HCT116 (cell line): ENCODE results near the gene FTMT. TPM values are rescaled to one million over a fixed set of nuclear protein-coding genes. Genes with fewer than 3 reads are reported as not detected.

Experiments
- ATAC-seq: fragments of 200-7000 bp; cut with Tn5 transposase; 2 replicates; pipeline ENCODE4 v1.9.1; 2020; ENCODE audit warnings: mild to moderate bottlenecking, moderate library complexity
- BruUV-seq: library from RNA; stranded (reverse); fragments of 400-500 nt; replicated peaks from 2 replicates; lab custom pipeline; 2021; lab: Mats Ljungman, UMichigan
- CTCF ChIA-PET: fragments of 300-600 bp; sonication (Branson Sonifier 250); formaldehyde crosslinking; loops from one replicate; lab custom pipeline; 2021; ENCODE audit warnings: antibody characterized with exemption; lab: Charles Lee
- POLR2A ChIA-PET: fragments of 300-600, 350-600 bp; sonication (Branson Sonifier 250); formaldehyde crosslinking; loops from one replicate; lab custom pipeline; 2021; ENCODE audit warnings: antibody characterized with exemption; lab: Charles Lee
- RAD21 ChIA-PET, 2 experiments: fragments of 300-600 bp; sonication (Branson Sonifier 250); formaldehyde crosslinking; loops; one replicate each; lab custom pipeline; 2023; ENCODE audit warnings: low total read pairs in 2 of 2; ENCODE audit not compliant: uncharacterized antibody in 2 of 2, unreplicated experiment in 2 of 2, low non-redundant PET in 1 of 2; lab: Charles Lee
- DNase-seq: peaks from one replicate; pipeline ENCODE4 v3.0.0-alpha.2; 2010; ENCODE audit warnings: low read depth, low spot score
- H2AFZ ChIP-seq: fragments of 200-600 bp; shearing (Covaris generic), sonication (generic); 2 replicates; pipeline ENCODE4 v1.6.1; 2017; ENCODE audit warnings: low read depth, mixed run types, mixed read lengths, antibody characterized with exemption, low read length; ENCODE audit not compliant: poor library complexity, severe bottlenecking
- H3K27ac ChIP-seq: 2 replicates; pipeline ENCODE4 v1.5.1; 2012; ENCODE audit warnings: low read depth, low read length
- H3K27me3 ChIP-seq: fragments of 200-600 bp; sonication (generic); 2 replicates; pipeline ENCODE4 v1.6.1; 2016; ENCODE audit warnings: mixed run types, low read length, mixed read lengths; ENCODE audit not compliant: insufficient read depth
- H3K36me3 ChIP-seq, 2 experiments: fragments of 200-500 bp in 1 of 2; fragments of 200-600 bp in 1 of 2; sonication (Bioruptor generic) in 1 of 2; sonication (generic) in 1 of 2; 2 replicates each; pipeline versions ENCODE4 v1.5.1 to v1.6.1; 2014 to 2016; ENCODE audit warnings: low read length in 2 of 2, inconsistent platforms in 1 of 2, mixed read lengths in 1 of 2, mixed run types in 1 of 2; ENCODE audit not compliant: insufficient read depth in 2 of 2, control insufficient read depth in 1 of 2
- H3K4me1 ChIP-seq, 2 experiments: fragments of 200-600 bp in 1 of 2; sonication (generic) in 1 of 2; 2 replicates each; pipeline versions ENCODE4 v1.5.1 to v1.6.1; 2012 to 2017; ENCODE audit warnings: low read length in 2 of 2, inconsistent platforms in 1 of 2, mild to moderate bottlenecking in 1 of 2, mixed read lengths in 1 of 2, mixed run types in 1 of 2, moderate library complexity in 1 of 2; ENCODE audit not compliant: insufficient read depth in 2 of 2, control insufficient read depth in 1 of 2
- H3K4me2 ChIP-seq: fragments of 200-600 bp; sonication (generic); 2 replicates; pipeline ENCODE4 v1.6.1; 2017; ENCODE audit warnings: mixed run types, low read length, mixed read lengths
- H3K4me3 ChIP-seq, 2 experiments: fragments of 200-600 bp in 1 of 2; sonication (generic) in 1 of 2; replicated peaks in 1 of 2; 2 replicates each; pipeline ENCODE4 v1.5.1; 2011 to 2016; ENCODE audit warnings: low read length in 2 of 2, control low read depth in 1 of 2, low read depth in 1 of 2, mild to moderate bottlenecking in 1 of 2, mixed read lengths in 1 of 2, mixed run types in 1 of 2
- H3K79me2 ChIP-seq: fragments of 200-600 bp; sonication (generic); 2 replicates; pipeline ENCODE4 v1.6.1; 2017; ENCODE audit warnings: mild to moderate bottlenecking, mixed run types, low read length, moderate library complexity, mixed read lengths; ENCODE audit not compliant: insufficient read depth
- H3K9ac ChIP-seq: fragments of 200-600 bp; sonication (generic); 2 replicates; pipeline ENCODE4 v1.6.1; 2016; ENCODE audit warnings: low read length, mixed read lengths
- H3K9me2 ChIP-seq: fragments of 200-600 bp; sonication (generic), shearing (Covaris generic); 2 replicates; pipeline ENCODE4 v1.6.1; 2017; ENCODE audit warnings: mixed run types, mild to moderate bottlenecking, moderate library complexity; ENCODE audit not compliant: insufficient read depth
- H3K9me3 ChIP-seq, 2 experiments: fragments of 200-500 bp in 1 of 2; fragments of 200-600 bp in 1 of 2; sonication (Bioruptor generic) in 1 of 2; sonication (generic) in 1 of 2; 2 replicates each; pipeline ENCODE4 v1.6.1; 2014 to 2017; ENCODE audit warnings: low read length in 2 of 2, mixed read lengths in 2 of 2, inconsistent platforms in 1 of 2, low read depth in 1 of 2, mild to moderate bottlenecking in 1 of 2, mixed run types in 1 of 2, moderate library complexity in 1 of 2; ENCODE audit not compliant: control insufficient read depth in 1 of 2, insufficient read depth in 1 of 2
- H4K20me1 ChIP-seq: fragments of 200-600 bp; sonication (generic), shearing (Covaris generic); 2 replicates; pipeline ENCODE4 v1.6.1; 2017; ENCODE audit warnings: mixed run types, mild to moderate bottlenecking, moderate library complexity; ENCODE audit not compliant: insufficient read depth
- ATF3 ChIP-seq: IDR thresholded peaks from 2 replicates; pipeline ENCODE4 v1.6.1; 2012
- CTCF ChIP-seq, 3 experiments: fragments of 200-600 bp in 1 of 3; sonication (generic) in 1 of 3; IDR thresholded peaks in 2 of 3; conservative IDR thresholded peaks in 1 of 3; 2 replicates each; pipeline ENCODE4 v1.5.1; 2012 to 2017; ENCODE audit warnings: low read depth in 2 of 3, low read length in 2 of 3, antibody characterized with exemption in 1 of 3, borderline replicate concordance in 1 of 3, control low read depth in 1 of 3, mild to moderate bottlenecking in 1 of 3, mixed read lengths in 1 of 3, mixed run types in 1 of 3, moderate library complexity in 1 of 3; ENCODE audit not compliant: insufficient read depth in 1 of 3
- EZH2 ChIP-seq: fragments of 200-600 bp; sonication (generic); IDR thresholded peaks from 2 replicates; pipeline ENCODE4 v1.6.1; 2017; ENCODE audit warnings: antibody characterized with exemption, mixed run types
- POLR2A ChIP-seq: IDR thresholded peaks from 2 replicates; pipeline ENCODE4 v1.7.0; 2011; ENCODE audit warnings: borderline replicate concordance; ENCODE audit not compliant: insufficient read depth, insufficient read length; ENCODE audit errors: extremely low read depth
- POLR2AphosphoS5 ChIP-seq: IDR thresholded peaks from 2 replicates; pipeline ENCODE4 v1.6.1; 2011; ENCODE audit warnings: mild to moderate bottlenecking, low read depth, low read length, moderate library complexity
- SP1 ChIP-seq: IDR thresholded peaks from 2 replicates; pipeline ENCODE4 v1.6.1; 2012; ENCODE audit warnings: low read depth
- ZBTB33 ChIP-seq: IDR thresholded peaks from 2 replicates; pipeline ENCODE4 v1.6.1; 2011; ENCODE audit warnings: mild to moderate bottlenecking, low read length, moderate library complexity; ENCODE audit not compliant: insufficient replicate concordance; ENCODE audit errors: extremely low read depth
- ZNF274 ChIP-seq: fragments of 200-500 bp; sonication (Bioruptor generic); IDR thresholded peaks from 2 replicates; pipeline ENCODE4 v1.6.1; 2014; ENCODE audit warnings: mild to moderate bottlenecking, low read depth, low read length, inconsistent platforms
- intact Hi-C: fragments of 100-400 bp; cut with micrococcal nuclease; formaldehyde crosslinking; loops from 2 replicates; pipeline ENCODE4 v1.10.0; 2022
- total RNA-seq: library from RNA; stranded (reverse); gene quantifications from one replicate; pipeline ENCODE4 v1.2.1, GENCODE V29; 2021; ENCODE audit not compliant: unreplicated experiment

FTMT gene
- total RNA-seq, 1 experiment from 2014 or later: not detected

- Histone ChIP-seq H2AFZ (no peak overlapping the region), H3K79me2 (no peaks in the 10 kb centered on the region), H3K9me3 (no peaks in the 10 kb centered on the region), H4K20me1 (no peaks in the 10 kb centered on the region), H3K36me3 (no peaks in the 10 kb centered on the region), H3K9ac (no peak overlapping the region), H3K4me3 (no peak overlapping the region), H3K9me2 (no peaks in the 10 kb centered on the region), H3K27me3 (no peaks in the 10 kb centered on the region), H3K27ac (no peak overlapping the region), H3K4me1 (no peaks in the 10 kb centered on the region), H3K4me2 (no peak overlapping the region)
- CTCF ChIA-PET: no interaction called here
- BruUV-seq: no TSS peak
- DNase-seq (no peak), ATAC-seq (no peak)
- TF ChIP-seq EZH2 (no peak), ZBTB33 (no peak), CTCF (IDR thresholded peaks at IDR 0.05 in 2 of 3, conservative IDR thresholded peaks at IDR 0.05 in 1 of 3; ENCODE audit: borderline replicate concordance in 1 of 3, insufficient read depth in 1 of 3, low read depth in 2 of 3, low read length in 2 of 3) (no peak), SP1 (no peak), POLR2A (no peak), POLR2AphosphoS5 (no peak), ZNF274 (no peak), ATF3 (no peak)
- POLR2A ChIA-PET: no interaction called here
- intact Hi-C loops: loop anchor here (10.0 kb wide), 1 partner anchor 1068 kb away; no protein-coding TSS in a partner anchor
- RAD21 ChIA-PET: no interaction called here
These were observed 21.2 kb downstream of the FTMT start for GRCh38 chr5:121872856-121873255.
